ENCODE data around the gene KLHL6.
"Not testable (repeated sequence)": the region's sequence is repeated elsewhere in the genome, so short reads cannot be mapped to it uniquely, and the experiment has no call there.

The KLHL6 gene

GRCh38 chr3:183484431-183485075 lies 71.0 kb downstream of the KLHL6 start:
- FAIRE-seq = no peak

- no peak for FAIRE-seq
These were observed 73.9 kb downstream of the KLHL6 start for GRCh38 chr3:183481582-183481981.

DNA sequence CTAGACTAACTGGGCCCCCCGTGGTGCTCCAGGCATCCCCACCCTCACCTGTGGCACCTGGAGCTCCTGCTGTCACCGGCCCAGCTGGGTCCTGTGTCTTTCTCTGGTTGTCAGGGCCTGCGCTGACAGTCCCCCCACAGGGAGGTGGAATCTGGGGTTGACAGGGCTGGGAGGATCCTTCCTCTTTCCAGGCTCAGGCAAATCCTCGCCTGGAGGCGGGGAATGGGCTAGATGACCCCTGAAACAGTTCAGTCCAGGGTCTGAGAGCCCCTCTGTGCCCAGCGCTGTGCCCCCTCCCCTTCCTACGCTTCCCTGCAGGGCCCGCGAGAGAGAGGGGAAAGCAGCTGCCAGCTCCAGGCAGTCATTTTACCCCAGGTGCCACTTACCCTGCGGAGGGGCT lies 77.0 kb downstream of the KLHL6 start:
- FAIRE-seq = no peak

- no peak for FAIRE-seq
These were observed 77.6 kb downstream of the KLHL6 start for GRCh38 chr3:183477801-183478456.

GRCh38 chr3:183475764-183476162 lies 79.7 kb downstream of the KLHL6 start:
- not testable (repeated sequence) for FAIRE-seq

- no peak for FAIRE-seq
These were observed 80.3 kb downstream of the KLHL6 start for GRCh38 chr3:183475016-183475763.

GRCh38 chr3:183473969-183474368 lies 81.5 kb downstream of the KLHL6 start:
- FAIRE-seq = no peak

DNA sequence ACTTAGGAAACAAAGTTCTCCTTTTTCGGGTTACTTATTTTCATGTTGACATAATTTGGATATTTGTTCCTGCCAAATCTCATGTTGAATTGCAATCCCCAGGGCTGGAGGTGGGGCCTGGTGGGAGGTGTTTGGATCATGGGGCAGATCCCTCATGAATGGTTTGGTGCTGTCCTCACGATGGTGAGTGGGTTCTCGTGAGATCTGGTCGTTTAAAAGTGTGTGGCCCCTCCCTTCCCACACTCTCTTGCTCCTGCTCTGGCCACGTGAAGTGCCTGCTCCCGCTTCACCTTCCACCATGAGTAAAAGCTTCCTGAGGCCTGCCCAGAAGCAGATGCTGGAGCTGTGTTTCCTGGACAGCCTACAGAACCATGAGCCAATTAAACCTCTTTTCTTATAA lies 83.4 kb downstream of the KLHL6 start:
- no peak for FAIRE-seq

DNA sequence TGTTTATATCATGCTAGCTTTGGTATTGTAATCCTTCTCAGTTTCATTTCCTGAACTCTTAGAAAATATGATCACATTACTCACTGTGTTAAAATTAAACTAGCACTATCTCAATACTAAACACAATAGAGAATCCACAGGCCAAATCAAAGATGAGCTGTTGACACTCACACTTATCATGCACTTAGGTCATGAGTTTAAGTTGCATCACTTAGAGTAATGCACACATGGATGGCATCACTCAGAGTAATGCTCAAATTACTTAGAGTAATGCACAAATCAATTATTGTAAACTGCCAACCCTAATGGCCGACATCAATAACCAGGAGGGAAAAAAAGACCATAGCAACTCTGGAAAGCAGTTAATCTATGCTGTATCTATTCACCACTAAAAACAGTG lies 87.1 kb downstream of the KLHL6 start:
- FAIRE-seq = no peak

GRCh38 chr3:183466575-183466974 lies 88.9 kb downstream of the KLHL6 start:
- FAIRE-seq = no peak

- FAIRE-seq = not testable (repeated sequence)
These were observed 89.8 kb downstream of the KLHL6 start for GRCh38 chr3:183465710-183466109.

DNA sequence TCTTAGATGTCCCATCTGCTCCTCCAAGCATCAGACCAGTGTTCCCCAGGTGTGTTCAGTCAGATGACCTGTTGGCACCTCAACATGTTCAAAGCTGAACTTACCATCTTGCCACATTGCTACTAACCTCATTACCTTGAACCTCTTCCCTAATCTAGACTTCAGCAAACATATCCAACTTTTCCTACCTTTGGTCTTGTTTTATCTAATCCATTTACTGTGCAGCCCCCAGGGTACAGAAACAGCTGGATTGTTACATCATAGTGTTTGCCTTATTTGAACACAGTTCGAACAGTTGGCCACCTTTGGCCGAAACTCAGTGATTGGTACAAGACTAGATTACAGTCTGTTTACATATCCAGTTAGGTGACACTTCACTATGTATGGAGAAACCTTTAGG lies 91.0 kb downstream of the KLHL6 start:
- no peak for FAIRE-seq

DNA sequence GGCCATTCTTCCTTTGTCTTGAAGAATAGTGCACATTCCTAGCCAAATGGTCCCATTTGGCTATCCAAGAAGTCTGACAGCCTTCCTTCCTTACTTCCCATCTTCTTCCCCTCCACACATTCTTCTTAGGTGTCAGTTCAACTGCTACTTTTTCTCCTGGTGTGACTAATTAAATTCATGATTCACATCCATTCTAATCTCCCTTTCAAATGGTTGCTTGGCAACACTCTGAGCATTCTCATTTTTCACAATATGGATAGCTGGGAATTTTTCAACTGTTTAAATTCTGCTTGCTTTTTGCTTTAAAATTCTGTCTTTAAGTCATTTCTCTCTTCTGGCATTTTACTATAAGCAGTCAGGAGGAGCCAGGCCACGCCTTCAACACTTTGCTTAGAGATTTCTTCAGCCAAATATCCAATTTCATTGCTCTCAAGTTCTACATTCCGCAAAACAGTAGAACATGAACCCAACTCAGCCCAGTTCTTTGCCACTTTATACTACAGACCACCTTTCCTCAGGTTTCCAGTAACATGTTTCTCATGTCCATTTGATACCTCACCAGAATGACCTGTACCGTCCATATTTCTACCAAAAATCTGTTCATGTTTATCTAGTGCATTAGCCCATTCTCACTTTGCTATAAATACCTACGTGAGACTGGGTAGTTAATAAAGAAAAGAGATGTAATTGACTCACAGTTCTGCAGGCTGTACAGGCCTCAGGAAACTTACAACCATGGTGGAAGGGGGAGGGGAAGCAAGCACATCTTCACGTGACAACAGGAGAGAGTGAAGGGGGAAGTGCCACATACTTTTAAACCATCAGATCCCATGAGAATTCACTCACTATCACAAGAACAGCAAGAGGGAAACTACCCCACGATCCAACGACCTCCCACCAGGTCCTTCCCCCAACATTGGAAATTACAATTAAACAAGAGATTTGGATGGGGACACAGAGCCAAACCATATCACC lies 95.1 kb downstream of the KLHL6 start:
- FAIRE-seq = no peak

DNA sequence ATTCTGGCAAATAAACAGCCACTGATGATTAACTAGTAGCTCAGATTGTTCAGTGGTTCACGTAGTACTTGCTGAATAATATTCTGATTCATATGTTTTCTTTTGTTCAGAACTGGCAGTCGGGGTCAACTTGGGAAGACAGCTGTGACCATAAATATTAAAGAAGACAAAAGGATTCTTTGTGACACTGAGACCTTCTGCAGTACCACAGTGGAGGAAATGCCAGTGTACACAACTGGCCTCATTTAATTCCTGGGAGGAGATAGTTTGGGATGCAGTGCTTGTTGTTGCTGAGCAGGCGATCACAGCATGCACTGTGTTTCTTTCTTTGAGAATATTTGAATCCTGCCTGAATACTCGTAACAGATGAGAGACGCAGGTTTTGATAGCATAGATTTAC lies 100.4 kb downstream of the KLHL6 start:
- FAIRE-seq = no peak

- no peak for FAIRE-seq
These were observed 101.4 kb downstream of the KLHL6 start for GRCh38 chr3:183454064-183454463.

GRCh38 chr3:183449791-183450190 lies 105.7 kb downstream of the KLHL6 start:
- FAIRE-seq = no peak

DNA sequence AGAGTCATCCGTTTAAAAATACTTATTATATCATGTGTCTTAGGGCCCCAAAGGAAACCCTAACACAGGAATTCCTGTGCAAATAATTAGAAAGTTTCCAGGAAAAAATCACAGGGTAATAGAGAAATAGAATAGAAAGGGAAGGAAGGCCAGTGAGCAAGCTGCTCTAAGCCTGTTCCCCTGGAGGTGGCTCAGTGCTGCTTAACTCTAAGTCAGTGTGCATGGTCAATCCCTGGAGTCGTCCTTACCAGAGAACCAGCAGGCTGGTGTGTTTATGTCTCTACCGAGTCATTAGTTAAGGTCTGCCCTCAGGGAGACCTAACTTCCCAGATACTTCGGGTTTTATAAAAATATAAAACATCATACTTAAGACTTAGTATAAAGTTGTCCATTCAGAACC lies 106.1 kb downstream of the KLHL6 start:
- no peak for FAIRE-seq

- FAIRE-seq = no peak
These were observed 107.0 kb downstream of the KLHL6 start for GRCh38 chr3:183448369-183449128.

DNA sequence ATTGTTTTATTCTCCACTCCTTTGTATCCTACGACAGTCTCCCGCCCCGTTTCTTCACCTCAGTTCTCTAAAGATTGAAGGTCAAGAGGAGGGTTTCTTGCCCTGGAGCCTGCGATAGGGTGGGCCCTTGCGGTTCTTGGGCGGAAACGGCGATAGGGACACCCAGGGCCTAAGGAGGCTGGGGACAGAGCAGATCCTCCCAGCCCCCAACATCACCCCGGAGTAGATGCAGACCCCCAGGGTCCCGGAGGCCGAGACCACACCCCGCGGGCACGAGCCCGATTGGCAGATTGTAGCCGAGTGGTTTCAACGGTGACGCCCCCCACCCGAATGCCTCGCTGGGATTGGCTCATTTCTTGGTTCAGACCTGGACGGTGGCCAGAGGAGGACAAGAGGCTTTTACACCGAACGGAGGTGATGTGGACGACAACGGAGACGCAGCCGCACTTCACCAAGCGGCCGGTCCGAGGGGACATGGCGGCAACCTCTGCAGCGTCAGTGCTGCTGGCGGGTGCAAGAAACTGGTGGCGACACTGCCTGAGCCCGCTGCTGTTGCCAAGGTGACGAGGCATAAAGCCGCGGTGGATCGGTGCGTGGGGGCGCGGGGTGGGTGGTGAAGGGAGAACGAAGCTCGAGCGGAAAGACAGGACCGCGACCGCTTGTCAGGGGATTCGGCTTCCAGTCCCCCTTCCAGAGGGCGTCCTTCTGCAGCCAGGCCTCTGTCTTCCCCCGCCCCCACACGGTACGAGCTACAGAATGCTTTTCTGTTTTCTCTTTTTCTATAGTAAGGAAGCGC lies 108.1 kb downstream of the KLHL6 start:
- peak; percentile 31 for FAIRE-seq

DNA sequence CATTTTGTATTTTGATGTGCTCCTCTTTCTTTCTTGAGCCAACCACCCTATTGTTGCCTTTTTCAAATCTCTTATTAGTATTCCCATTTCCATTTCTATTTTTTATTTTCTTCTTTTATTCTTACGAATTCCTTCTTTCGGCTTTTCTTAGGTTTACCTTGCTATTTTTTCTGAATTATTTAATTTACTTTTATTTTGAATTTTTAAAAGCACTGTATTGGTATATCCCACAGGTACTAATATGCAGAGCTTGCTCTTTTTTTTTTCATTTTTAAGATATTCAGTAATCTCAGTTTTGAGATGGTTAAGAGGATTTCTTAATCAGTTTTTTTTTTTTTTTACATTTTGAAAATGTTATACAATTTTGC lies 108.7 kb downstream of the KLHL6 start:
- FAIRE-seq = peak; percentile 12

GRCh38 chr3:183444748-183445147 lies 110.8 kb downstream of the KLHL6 start:
- no peak for FAIRE-seq

Measured in endometrium (tissue), 2 donors.